Pancreas (tissue), 10 donors: ENCODE data around the gene LRBA. TPM values are rescaled to one million over a fixed set of nuclear protein-coding genes. Genes with fewer than 3 reads are reported as not detected.
A peak's percentile ranks its signal among the peaks of the same experiment; 100 is the strongest.

Source experiments
- ATAC-seq, 4 donors: fragments of 200-7000 bp; cut with Tn5 transposase; one replicate each; pipeline versions ENCODE4 v1.8.0 to v1.9.1; 2020; ENCODE audit warnings: mild to moderate bottlenecking in 4 of 4, moderate library complexity in 4 of 4
- DNase-seq, 6 donors: peaks; one replicate each; pipeline ENCODE4 v3.0.0-alpha.2; 2020
- FAIRE-seq: peaks from 2 replicates; lab custom pipeline; 2012; peaks lifted over from hg19 to GRCh38; lab: Jason Lieb, UNC
- H3K27ac ChIP-seq, 4 donors: fragments of 200-600 bp; sonication (generic); 1 replicate in 3 of 4; 2 replicates in 1 of 4; pipeline versions ENCODE4 v1.5.0 to v1.8.0; 2020
- H3K27me3 ChIP-seq, 4 donors: fragments of 200-600 bp; one replicate each; pipeline ENCODE4 v1.8.0; 2021
- H3K36me3 ChIP-seq, 3 donors: fragments of 200-600 bp; sonication (generic) in 1 of 3; one replicate each; pipeline versions ENCODE4 v1.5.0 to v1.8.0; 2020 to 2021
- H3K4me1 ChIP-seq, 3 donors: fragments of 200-600 bp; one replicate each; pipeline ENCODE4 v1.8.0; 2021
- H3K4me3 ChIP-seq, 4 donors: fragments of 200-600 bp; sonication (generic) in 2 of 4; one replicate each; pipeline versions ENCODE4 v1.5.0 to v1.8.0; 2020 to 2021
- H3K9me3 ChIP-seq, 4 donors: fragments of 200-600 bp; one replicate each; pipeline ENCODE4 v1.8.0; 2021
- CTCF ChIP-seq, 4 donors: fragments of 200-600 bp; sonication (generic) in 3 of 4; IDR thresholded peaks; one replicate each; pipeline versions ENCODE4 v1.5.0 to v1.8.0; 2021; ENCODE audit warnings: antibody characterized with exemption in 4 of 4
- WGBS, 2 donors: extraction: QIAGEN DNeasy Blood & Tissue Kit; methylation state at CpG; one replicate each; pipeline ENCODE4 v1.1.7; 2013; 5-methylcytosine and 5-hydroxymethylcytosine counted together
- intact Hi-C, 3 donors: fragments of 100-400 bp; cut with DNase I; formaldehyde crosslinking; loops; one replicate each; pipeline versions ENCODE4 v1.11.1 to v1.14.2; 2022
- polyA plus RNA-seq, 2 donors: library from polyadenylated mRNA; stranded (reverse); fragments of 200-250 nt; gene quantifications; one replicate each; pipeline ENCODE4 v1.2.3, GENCODE V29; 2013
- total RNA-seq, 6 donors: library from RNA; stranded (reverse); fragmentation: NEBNext Ultra II Directional in 4 of 6; extraction: Animal tissue kit (Norgen Biotek cat#: 25700) in 4 of 6; gene quantifications; one replicate each; pipeline versions ENCODE4 v1.2.1 to v1.2.4, GENCODE V29; 2021 to 2023
- donor health status: healthy with polysubstance abuse.
- donor health status: DM: no; HTN: no; CAD: no; lungs with moderate emphysema.
- donor health status: DM: no; HTN: no; CAD: no.
- donor health status: control.
- donor health status: control.
- donor health status: Bipolar disorder and iron deficiency.
- donor health status: DM: yes; HTN: yes; CAD: no.
- donor health status: DM: no; HTN: no; CAD: no.
- donor health status: DM: no; HTN: no; CAD: no.
- donor health status: DM: yes; HTN: yes; CAD: no.

LRBA gene
- total and polyA plus RNA-seq, 8 donors = 6.6 to 35.3 (median 22.3) TPM

GRCh38 chr4:150299816-150300215, 715.3 kb downstream of the LRBA start:
- no peak overlapping the region for H3K27ac ChIP-seq
- no peak for TF ChIP-seq CTCF (IDR thresholded peaks at IDR 0.05)
- no peaks in the 10 kb centered on the region for H3K36me3 ChIP-seq
- 93 to 96% methylated on average over 4 of the region's 4 CpGs for WGBS, 2 donors
- H3K4me3 ChIP-seq = no peak overlapping the region
- no peaks in the 10 kb centered on the region for H3K9me3 ChIP-seq
- no peaks in the 10 kb centered on the region for H3K27me3 ChIP-seq
- H3K4me1 ChIP-seq = no peaks in the 10 kb centered on the region
- intact Hi-C loops = loop anchor here in 2 of 3 donors (5.0 to 10.0 kb wide), 2 partner anchors 562 to 565 kb away; no protein-coding TSS in a partner anchor
- FAIRE-seq = no peak
- no peak for DNase-seq
- no peak for ATAC-seq

GRCh38 chr4:150297861-150298474, 717.1 kb downstream of the LRBA start:
- Histone ChIP-seq H3K9me3 (no peaks in the 10 kb centered on the region), H3K27ac (no peak overlapping the region), H3K4me1 (no peaks in the 10 kb centered on the region), H3K4me3 (no peak overlapping the region), H3K36me3 (no peaks in the 10 kb centered on the region), H3K27me3 (no peaks in the 10 kb centered on the region)
- peak; percentile 86 for FAIRE-seq
- peak in 2 of 6 donors; percentile 20 to 36 for DNase-seq
- ATAC-seq = peak; percentile 50 to 75 (median 66)
- 90 to 93% methylated on average over 1 of the region's 1 CpG for WGBS, 2 donors
- intact Hi-C loops = loop anchor here in 2 of 3 donors (5.0 to 10.0 kb wide), 2 partner anchors 564 to 567 kb away; no protein-coding TSS in a partner anchor
- TF ChIP-seq CTCF (IDR thresholded peaks at IDR 0.05) = peak in 3 of 4 donors; percentile 33 to 50 (median 40)

GRCh38 chr4:150289881-150290280, 725.2 kb downstream of the LRBA start:
- H3K4me3 ChIP-seq = no peak overlapping the region
- no peaks in the 10 kb centered on the region for H3K27me3 ChIP-seq
- TF ChIP-seq CTCF (IDR thresholded peaks at IDR 0.05) = no peak
- no peak for ATAC-seq
- no peak for DNase-seq
- 91 to 94% methylated on average over 3 of the region's 3 CpGs for WGBS, 2 donors
- H3K27ac ChIP-seq = no peak overlapping the region
- intact Hi-C loops = loop anchor here in 1 of 3 donors (10.0 kb wide), 1 partner anchor 575 kb away; no protein-coding TSS in a partner anchor
- no peaks in the 10 kb centered on the region for H3K36me3 ChIP-seq
- no peaks in the 10 kb centered on the region for H3K4me1 ChIP-seq
- H3K9me3 ChIP-seq = no peaks in the 10 kb centered on the region
- FAIRE-seq = no peak

GRCh38 chr4:150289198-150289597, 725.9 kb downstream of the LRBA start:
- H3K27me3 ChIP-seq = no peaks in the 10 kb centered on the region
- no peak for FAIRE-seq
- WGBS, 2 donors = 83 to 86% methylated on average over 2 of the region's 2 CpGs
- no peaks in the 10 kb centered on the region for H3K36me3 ChIP-seq
- H3K4me3 ChIP-seq = no peak overlapping the region
- TF ChIP-seq CTCF (IDR thresholded peaks at IDR 0.05) = no peak
- DNase-seq = no peak
- H3K27ac ChIP-seq = no peak overlapping the region
- no peaks in the 10 kb centered on the region for H3K4me1 ChIP-seq
- no peak for ATAC-seq
- no peaks in the 10 kb centered on the region for H3K9me3 ChIP-seq
- intact Hi-C loops = no loop called here

- FAIRE-seq (no peak), DNase-seq (no peak), ATAC-seq (no peak)
- TF ChIP-seq CTCF (IDR thresholded peaks at IDR 0.05) = no peak
- H3K4me3 ChIP-seq = no peak overlapping the region
- intact Hi-C loops = no loop called here
- H3K36me3 ChIP-seq = no peaks in the 10 kb centered on the region
- no peaks in the 10 kb centered on the region for H3K9me3 ChIP-seq
- H3K4me1 ChIP-seq = no peaks in the 10 kb centered on the region
- H3K27ac ChIP-seq = no peak overlapping the region
- 87% methylated on average over 6 of the region's 6 CpGs for WGBS, 2 donors
- H3K27me3 ChIP-seq = no peaks in the 10 kb centered on the region
Measured at GRCh38 chr4:150286656-150287055, 728.4 kb downstream of the LRBA start.
